HG03342 (cell line): ENCODE data around the gene C11orf71.

Experiments used
- ATAC-seq: cut with Tn5 transposase; IDR thresholded peaks from one replicate; pipeline ENCODE4 v1.9.1; 2021; ENCODE audit warnings: mild to moderate bottlenecking, moderate library complexity; ENCODE audit not compliant: unreplicated experiment

Gene C11orf71

GRCh38 chr11:114362326-114362725, 38.0 kb downstream of the C11orf71 start:
- no peak for ATAC-seq

GRCh38 chr11:114359342-114359741, 41.0 kb downstream of the C11orf71 start:
- no peak for ATAC-seq

- no peak for ATAC-seq
Measured at GRCh38 chr11:114358716-114359115, 41.6 kb downstream of the C11orf71 start.

GRCh38 chr11:114354076-114354475, 46.2 kb downstream of the C11orf71 start:
- no peak for ATAC-seq

- no peak for ATAC-seq
Measured at GRCh38 chr11:114353443-114353842, 46.9 kb downstream of the C11orf71 start.

- no peak for ATAC-seq
Measured at GRCh38 chr11:114350022-114350421, 50.3 kb downstream of the C11orf71 start.
